ENCODE measurements around the gene DRICH1.
"Not testable (repeated sequence)": the region's sequence is repeated elsewhere in the genome, so short reads cannot be mapped to it uniquely, and the experiment has no call there.

DRICH1 gene

DNA sequence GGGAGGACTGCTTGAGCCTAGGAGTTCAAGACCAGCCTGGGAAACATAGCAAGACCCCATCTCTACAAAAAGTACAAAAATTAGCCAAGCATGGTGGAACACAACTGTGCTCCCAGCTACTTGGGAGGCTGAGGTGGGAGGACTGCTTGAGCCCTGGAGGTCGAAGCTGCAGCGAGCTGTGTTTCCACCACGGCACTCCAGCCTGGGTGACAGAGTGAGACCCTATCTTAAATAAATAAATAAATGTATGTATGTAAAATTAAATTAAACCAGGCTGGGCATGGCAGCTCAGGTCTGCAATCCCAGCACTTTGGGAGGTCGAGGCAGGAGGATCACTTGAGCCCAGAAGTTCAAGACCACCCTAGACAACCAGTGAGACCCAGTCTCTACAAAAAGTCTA is 28.3 kb upstream of the DRICH1 start:
- H3K36me3 Mint-ChIP-seq (ENCODE audit: low read depth) = peaks cover 38% of the 10 kb centered on the region
- H3K9me3 Mint-ChIP-seq; H3K27ac Mint-ChIP-seq; H3K4me3 Mint-ChIP-seq; H3K27me3 Mint-ChIP-seq (ENCODE audit: low read depth); H3K4me1 Mint-ChIP-seq (ENCODE audit: low read depth): not testable (repeated sequence)

- Mint-ChIP-seq H3K27me3 (ENCODE audit: low read depth) (no peaks in the 10 kb centered on the region), H3K4me3 (no peak overlapping the region), H3K27ac (no peak overlapping the region), H3K9me3 (no peaks in the 10 kb centered on the region), H3K36me3 (ENCODE audit: low read depth) (peaks cover 23% of the 10 kb centered on the region), H3K4me1 (ENCODE audit: low read depth) (peaks cover 2% of the 10 kb centered on the region)
Observed at GRCh38 chr22:23657727-23658126, 25.6 kb upstream of the DRICH1 start.

- Mint-ChIP-seq H3K9me3 (no peaks in the 10 kb centered on the region), H3K36me3 (ENCODE audit: low read depth) (peaks cover 16% of the 10 kb centered on the region), H3K27ac (no peak overlapping the region), H3K4me3 (no peak overlapping the region), H3K27me3 (ENCODE audit: low read depth) (no peaks in the 10 kb centered on the region), H3K4me1 (ENCODE audit: low read depth) (no peaks in the 10 kb centered on the region)
Observed at GRCh38 chr22:23655891-23656475, 23.9 kb upstream of the DRICH1 start.

GRCh38 chr22:23652711-23653110 is 20.6 kb upstream of the DRICH1 start:
- no peak overlapping the region for H3K4me3 Mint-ChIP-seq
- no peak overlapping the region for H3K27ac Mint-ChIP-seq
- peaks cover 7% of the 10 kb centered on the region for H3K36me3 Mint-ChIP-seq (ENCODE audit: low read depth)
- no peaks in the 10 kb centered on the region for H3K27me3 Mint-ChIP-seq (ENCODE audit: low read depth)
- no peaks in the 10 kb centered on the region for H3K4me1 Mint-ChIP-seq (ENCODE audit: low read depth)
- H3K9me3 Mint-ChIP-seq = no peaks in the 10 kb centered on the region

GRCh38 chr22:23652286-23652685 is 20.2 kb upstream of the DRICH1 start:
- peaks cover 7% of the 10 kb centered on the region for H3K36me3 Mint-ChIP-seq (ENCODE audit: low read depth)
- no peaks in the 10 kb centered on the region for H3K9me3 Mint-ChIP-seq
- no peaks in the 10 kb centered on the region for H3K27me3 Mint-ChIP-seq (ENCODE audit: low read depth)
- no peak overlapping the region for H3K27ac Mint-ChIP-seq
- no peak overlapping the region for H3K4me3 Mint-ChIP-seq
- no peaks in the 10 kb centered on the region for H3K4me1 Mint-ChIP-seq (ENCODE audit: low read depth)

DNA sequence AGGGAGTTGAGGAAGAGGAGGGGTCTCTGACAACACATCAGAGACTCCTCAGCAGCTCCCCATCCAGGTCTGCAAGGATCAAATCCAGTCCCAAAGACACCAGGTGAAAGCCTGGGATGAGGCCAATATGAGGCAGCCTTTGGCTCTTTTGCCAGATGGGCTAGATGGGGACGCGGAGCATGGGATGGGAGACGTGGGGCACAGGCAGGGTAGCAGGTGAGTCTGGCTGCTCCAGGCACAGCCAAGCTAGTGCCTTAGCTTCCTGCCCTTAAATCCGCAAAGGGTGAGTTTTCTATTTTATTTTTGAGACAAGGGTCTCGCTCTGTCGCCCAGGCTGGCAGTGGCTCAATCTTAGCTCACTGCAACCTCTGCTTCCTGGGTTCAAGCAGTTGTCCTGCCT is 19.6 kb upstream of the DRICH1 start:
- H3K27me3 Mint-ChIP-seq (ENCODE audit: low read depth) = no peaks in the 10 kb centered on the region
- no peak overlapping the region for H3K4me3 Mint-ChIP-seq
- peaks cover 7% of the 10 kb centered on the region for H3K36me3 Mint-ChIP-seq (ENCODE audit: low read depth)
- H3K27ac Mint-ChIP-seq = no peak overlapping the region
- H3K9me3 Mint-ChIP-seq = no peaks in the 10 kb centered on the region
- H3K4me1 Mint-ChIP-seq (ENCODE audit: low read depth) = no peaks in the 10 kb centered on the region

DNA sequence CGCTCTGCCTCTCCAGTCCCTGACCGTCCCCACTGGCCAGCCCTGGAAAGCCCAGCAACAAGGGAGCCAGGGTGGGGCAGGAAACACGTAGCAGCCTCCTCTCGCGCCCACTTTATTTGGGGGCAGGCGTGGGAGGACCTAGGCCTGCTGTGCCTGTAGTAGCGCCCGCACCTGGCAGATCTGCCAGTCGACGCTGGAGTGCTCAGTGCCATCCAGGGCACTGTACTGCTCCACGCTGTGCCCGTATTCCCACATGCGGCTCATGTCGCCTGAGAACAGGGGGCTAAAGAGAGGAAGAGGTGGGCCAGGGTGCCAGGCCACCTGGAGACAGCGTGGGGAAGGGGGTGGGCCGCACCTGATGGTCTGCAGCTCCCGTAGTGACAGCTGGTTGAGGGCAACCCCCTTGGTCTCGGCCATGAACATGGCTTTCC is 17.0 kb upstream of the DRICH1 start:
- no peaks in the 10 kb centered on the region for H3K4me1 Mint-ChIP-seq (ENCODE audit: low read depth)
- no peak overlapping the region for H3K27ac Mint-ChIP-seq
- H3K9me3 Mint-ChIP-seq = no peaks in the 10 kb centered on the region
- H3K27me3 Mint-ChIP-seq (ENCODE audit: low read depth) = no peaks in the 10 kb centered on the region
- peaks cover 8% of the 10 kb centered on the region for H3K36me3 Mint-ChIP-seq (ENCODE audit: low read depth)
- no peak overlapping the region for H3K4me3 Mint-ChIP-seq

DNA sequence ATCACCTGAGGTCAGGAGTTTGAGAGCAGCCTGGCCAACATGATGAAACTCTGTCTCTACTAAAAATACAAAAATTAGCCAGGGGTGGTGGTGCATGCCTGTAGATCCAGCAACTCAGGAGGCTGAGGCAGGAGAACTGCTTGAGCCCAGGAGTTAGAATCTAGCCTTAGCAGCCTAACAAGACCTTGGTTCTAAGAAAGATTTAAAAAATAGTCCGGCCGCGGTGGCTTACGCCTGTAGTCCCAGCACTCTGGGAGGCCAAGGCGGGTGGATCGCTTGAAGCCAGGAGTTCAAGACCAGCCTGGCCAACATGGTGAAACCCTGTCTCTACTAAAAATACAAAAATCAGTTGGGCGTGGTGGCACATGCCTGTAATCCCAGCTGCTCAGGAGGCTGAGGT is 14.4 kb upstream of the DRICH1 start:
- H3K4me1 Mint-ChIP-seq (ENCODE audit: low read depth); H3K4me3 Mint-ChIP-seq; H3K27ac Mint-ChIP-seq; H3K9me3 Mint-ChIP-seq; H3K36me3 Mint-ChIP-seq (ENCODE audit: low read depth); H3K27me3 Mint-ChIP-seq (ENCODE audit: low read depth): not testable (repeated sequence)

- H3K36me3 Mint-ChIP-seq (ENCODE audit: low read depth); H3K27me3 Mint-ChIP-seq (ENCODE audit: low read depth); H3K4me3 Mint-ChIP-seq; H3K27ac Mint-ChIP-seq; H3K9me3 Mint-ChIP-seq; H3K4me1 Mint-ChIP-seq (ENCODE audit: low read depth): not testable (repeated sequence)
Observed at GRCh38 chr22:23640206-23640605, 8.1 kb upstream of the DRICH1 start.

- H3K4me3 Mint-ChIP-seq = no peak overlapping the region
- peaks cover 8% of the 10 kb centered on the region for H3K36me3 Mint-ChIP-seq (ENCODE audit: low read depth)
- H3K27ac Mint-ChIP-seq = no peak overlapping the region
- no peaks in the 10 kb centered on the region for H3K9me3 Mint-ChIP-seq
- H3K4me1 Mint-ChIP-seq (ENCODE audit: low read depth) = no peaks in the 10 kb centered on the region
- no peaks in the 10 kb centered on the region for H3K27me3 Mint-ChIP-seq (ENCODE audit: low read depth)
Observed at GRCh38 chr22:23639661-23640060, 7.5 kb upstream of the DRICH1 start.

- H3K4me1 Mint-ChIP-seq (ENCODE audit: low read depth) = no peaks in the 10 kb centered on the region
- no peaks in the 10 kb centered on the region for H3K9me3 Mint-ChIP-seq
- H3K4me3 Mint-ChIP-seq = no peak overlapping the region
- peaks cover 6% of the 10 kb centered on the region for H3K36me3 Mint-ChIP-seq (ENCODE audit: low read depth)
- no peak overlapping the region for H3K27ac Mint-ChIP-seq
- H3K27me3 Mint-ChIP-seq (ENCODE audit: low read depth) = no peaks in the 10 kb centered on the region
Observed at GRCh38 chr22:23638611-23639010, 6.5 kb upstream of the DRICH1 start.

- not testable (repeated sequence) for H3K9me3 Mint-ChIP-seq; H3K4me3 Mint-ChIP-seq; H3K4me1 Mint-ChIP-seq (ENCODE audit: low read depth); H3K27me3 Mint-ChIP-seq (ENCODE audit: low read depth); H3K36me3 Mint-ChIP-seq (ENCODE audit: low read depth); H3K27ac Mint-ChIP-seq
Observed at GRCh38 chr22:23635291-23635690, 3.2 kb upstream of the DRICH1 start.

DNA sequence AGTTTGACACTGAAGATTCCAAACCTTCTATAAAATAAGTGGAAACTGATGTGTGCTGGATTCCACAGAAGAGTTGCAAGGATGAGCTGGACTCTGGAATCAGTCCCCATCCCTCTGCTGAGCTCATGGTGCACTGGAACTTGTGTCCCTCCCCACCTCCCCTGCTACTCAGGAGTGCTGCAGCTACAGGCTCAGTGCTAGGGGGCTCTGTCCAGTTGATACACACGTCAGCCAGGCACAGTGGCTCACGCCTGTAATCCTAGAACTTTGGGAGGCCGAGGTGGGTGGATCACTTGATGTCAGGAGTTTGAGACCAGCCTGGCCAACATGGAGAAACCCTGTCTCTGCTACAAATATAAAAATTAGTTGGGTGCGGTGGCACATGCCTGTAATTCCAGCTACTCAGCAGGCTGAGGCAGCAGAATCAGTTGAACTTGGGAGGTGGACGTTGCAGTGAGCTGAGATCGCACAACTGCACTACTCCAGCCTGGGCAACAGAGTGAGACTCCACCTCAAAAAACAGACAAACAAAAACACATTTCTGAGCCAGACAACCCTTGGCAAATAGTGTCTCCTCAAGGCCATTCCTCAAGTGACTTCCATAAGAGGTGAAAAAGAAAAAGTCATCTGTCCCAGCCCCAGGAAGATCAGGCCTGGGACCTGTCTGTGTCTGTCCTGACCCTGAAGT is 3.9 kb downstream of the DRICH1 start:
- peaks cover 10% of the 10 kb centered on the region for H3K4me1 Mint-ChIP-seq (ENCODE audit: low read depth)
- not testable (repeated sequence) for H3K36me3 Mint-ChIP-seq (ENCODE audit: low read depth); H3K9me3 Mint-ChIP-seq; H3K27me3 Mint-ChIP-seq (ENCODE audit: low read depth); H3K27ac Mint-ChIP-seq; H3K4me3 Mint-ChIP-seq

DNA sequence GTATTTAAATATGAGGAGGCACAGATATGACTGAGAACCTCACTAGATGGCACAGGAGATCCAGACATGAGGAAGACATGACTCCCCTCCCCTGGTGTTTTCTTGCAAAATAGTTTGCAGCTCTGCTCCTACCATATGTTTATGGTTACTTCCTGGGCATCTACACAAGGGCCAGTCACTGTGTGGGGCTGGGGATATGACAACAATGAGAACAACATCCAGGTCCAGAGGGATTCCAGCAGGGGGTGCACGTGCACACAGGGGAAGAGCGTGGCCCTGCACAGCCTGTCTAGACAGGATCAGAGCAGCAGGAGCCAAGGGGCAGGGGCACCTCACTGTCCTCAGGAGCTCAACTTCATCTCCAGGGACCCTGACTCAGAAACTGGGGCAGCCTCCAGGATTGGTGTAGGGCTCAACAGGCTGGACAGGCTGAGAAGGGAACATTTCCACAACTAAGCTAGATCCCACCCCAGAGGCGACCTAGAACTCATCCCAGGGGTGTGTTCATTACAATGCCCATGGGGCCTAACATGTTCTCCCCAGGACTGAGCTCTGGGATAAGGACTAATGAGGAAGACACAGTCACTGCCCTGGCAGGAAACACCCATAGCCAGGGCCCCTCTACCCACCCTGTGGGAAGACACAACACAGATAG is 4.6 kb downstream of the DRICH1 start:
- H3K4me3 Mint-ChIP-seq; H3K9me3 Mint-ChIP-seq; H3K27me3 Mint-ChIP-seq (ENCODE audit: low read depth); H3K36me3 Mint-ChIP-seq (ENCODE audit: low read depth): not testable (repeated sequence)
- Mint-ChIP-seq H3K27ac (peak overlapping the region; percentile 46), H3K4me1 (ENCODE audit: low read depth) (peaks cover 10% of the 10 kb centered on the region)

DNA sequence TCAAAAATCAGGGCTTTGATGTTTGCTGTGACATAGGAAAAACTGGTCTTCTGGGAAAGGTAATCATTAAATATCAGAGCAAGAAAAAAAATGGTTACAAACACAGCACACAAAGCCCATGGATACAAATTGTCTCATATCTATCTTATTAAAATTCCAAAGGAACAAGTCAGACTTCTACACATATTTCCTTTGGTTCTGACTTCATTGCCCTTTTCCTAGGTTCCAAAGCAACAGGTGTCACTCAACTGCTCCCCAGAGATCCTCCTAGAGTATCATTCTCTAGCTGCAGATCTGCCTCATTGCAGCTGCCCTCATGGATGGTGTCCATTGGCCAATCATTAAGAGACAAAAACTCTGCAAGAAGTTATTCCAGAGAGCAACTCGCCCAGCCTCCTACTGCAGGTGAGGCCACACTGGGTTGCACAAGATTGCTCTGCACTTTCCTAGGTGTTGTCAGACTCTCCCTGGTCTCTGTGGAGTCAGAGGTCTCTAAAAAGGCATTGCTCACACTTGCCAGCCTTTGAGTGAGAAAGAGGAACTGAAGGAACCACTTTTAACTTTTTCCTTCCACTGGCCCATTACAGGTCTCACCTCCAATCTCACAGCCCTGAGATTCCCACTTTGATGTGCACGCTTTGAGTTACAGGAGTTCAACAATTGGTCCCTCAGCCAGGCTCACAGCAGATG is 5.7 kb downstream of the DRICH1 start:
- no peak overlapping the region for H3K4me3 Mint-ChIP-seq
- peaks cover 3% of the 10 kb centered on the region for H3K36me3 Mint-ChIP-seq (ENCODE audit: low read depth)
- peaks cover 6% of the 10 kb centered on the region for H3K4me1 Mint-ChIP-seq (ENCODE audit: low read depth)
- no peak overlapping the region for H3K27ac Mint-ChIP-seq
- H3K9me3 Mint-ChIP-seq = no peaks in the 10 kb centered on the region
- no peaks in the 10 kb centered on the region for H3K27me3 Mint-ChIP-seq (ENCODE audit: low read depth)

Data from T-helper 1 cell treated with Interleukin-12 subunit alpha and Interleukin-12 subunit beta and Interleukin-4 antibody, amounts not matched to agents 30 μg/mL and 1 μg/mL, for 36 hours (primary cell).